ENCODE data around the gene CTDP1. TPM values are rescaled to one million over a fixed set of nuclear protein-coding genes. Genes with fewer than 3 reads are reported as not detected.

Gene CTDP1
- total RNA-seq, 1 experiment from 2014 or later: 33.7 TPM

DNA sequence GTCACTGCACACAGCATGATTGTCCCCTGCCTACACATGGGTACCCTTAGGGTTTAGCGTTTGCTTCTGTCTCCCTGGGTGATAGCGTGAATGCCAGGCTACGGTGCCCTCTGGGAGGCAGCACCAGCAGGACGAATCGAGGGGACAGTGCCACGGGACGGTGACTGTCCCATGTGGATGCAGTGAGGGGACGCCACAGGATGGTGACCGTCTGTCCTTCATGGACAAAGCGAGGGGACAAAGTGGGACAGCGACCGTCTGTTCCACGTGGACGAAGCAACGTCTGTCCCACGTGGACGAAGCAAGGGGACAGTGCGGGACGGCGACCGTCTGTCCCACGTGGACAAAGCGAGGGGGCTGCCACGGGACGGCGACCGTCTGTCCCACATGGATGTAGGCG lies 25.7 kb downstream of the CTDP1 start:
- Histone ChIP-seq H3K27ac (ENCODE audit: insufficient read length, low read depth, low read length) (no peak overlapping the region), H3K14ac (ENCODE audit: insufficient read depth, low read length) (no peak overlapping the region), H2BK120ac (ENCODE audit: low read depth, low read length, poor library complexity, severe bottlenecking) (no peak overlapping the region), H3K56ac (ENCODE audit: insufficient read length, low read depth, low read length) (no peak overlapping the region), H3K79me1 (ENCODE audit: insufficient read depth, low read depth, low read length, poor library complexity, severe bottlenecking) (no peaks in the 10 kb centered on the region), H3T11ph (ENCODE audit: low read length) (no peak overlapping the region), H2BK5ac (ENCODE audit: insufficient read length, low read length) (no peak overlapping the region), H4K5ac (ENCODE audit: insufficient read length, low read depth, low read length) (no peak overlapping the region), H3K23ac (ENCODE audit: insufficient read length, low read depth, low read length) (no peak overlapping the region), H3K27me3 (ENCODE audit: insufficient read depth, low read length) (no peaks in the 10 kb centered on the region), H2BK15ac (ENCODE audit: low read depth, low read length) (no peak overlapping the region), H4K8ac (replicated peaks; ENCODE audit: insufficient read length, low read depth, low read length) (no peak overlapping the region), H4K20me1 (ENCODE audit: control insufficient read depth, insufficient read depth, insufficient read length) (no peaks in the 10 kb centered on the region), H4K91ac (ENCODE audit: insufficient read length, low read depth, low read length) (no peak overlapping the region), H2AK5ac (ENCODE audit: insufficient read length, low read length) (no peak overlapping the region), H3K79me2 (ENCODE audit: insufficient read depth, low read length) (peaks cover 2% of the 10 kb centered on the region; the same call in 1 of the 2 replicates), H3K9ac (ENCODE audit: extremely low read depth, insufficient read length, low read length) (no peak overlapping the region), H2BK12ac (ENCODE audit: insufficient read length, low read depth, low read length) (no peak overlapping the region), H3K4me1 (ENCODE audit: insufficient read depth, low read length) (no peaks in the 10 kb centered on the region), H3K23me2 (ENCODE audit: insufficient read length, low read depth, low read length, poor library complexity, severe bottlenecking) (no peaks in the 10 kb centered on the region), H3K9me3 (ENCODE audit: control insufficient read depth, low read depth, low read length) (no peaks in the 10 kb centered on the region), H3K18ac (ENCODE audit: insufficient read length, low read depth, low read length) (no peak overlapping the region), H3K4ac (ENCODE audit: low read depth, low read length) (no peak overlapping the region), H2BK20ac (ENCODE audit: low read depth, low read length, poor library complexity, severe bottlenecking) (no peak overlapping the region), H3K4me2 (ENCODE audit: insufficient read depth, insufficient read length, low read length) (no peak overlapping the region), H2AFZ (ENCODE audit: low read length) (no peak overlapping the region)
- no peaks in the 10 kb centered on the region for H3K4me1 Mint-ChIP-seq
- no peaks in the 10 kb centered on the region for H3K9me3 Mint-ChIP-seq
- H3K4me3 Mint-ChIP-seq: no peak overlapping the region
- WGBS (ENCODE audit: extremely low coverage, insufficient read length, low lambda C conversion rate): no CpG with 5 or more reads among the region's 28 CpGs
- TF ChIP-seq, protein P1, sequence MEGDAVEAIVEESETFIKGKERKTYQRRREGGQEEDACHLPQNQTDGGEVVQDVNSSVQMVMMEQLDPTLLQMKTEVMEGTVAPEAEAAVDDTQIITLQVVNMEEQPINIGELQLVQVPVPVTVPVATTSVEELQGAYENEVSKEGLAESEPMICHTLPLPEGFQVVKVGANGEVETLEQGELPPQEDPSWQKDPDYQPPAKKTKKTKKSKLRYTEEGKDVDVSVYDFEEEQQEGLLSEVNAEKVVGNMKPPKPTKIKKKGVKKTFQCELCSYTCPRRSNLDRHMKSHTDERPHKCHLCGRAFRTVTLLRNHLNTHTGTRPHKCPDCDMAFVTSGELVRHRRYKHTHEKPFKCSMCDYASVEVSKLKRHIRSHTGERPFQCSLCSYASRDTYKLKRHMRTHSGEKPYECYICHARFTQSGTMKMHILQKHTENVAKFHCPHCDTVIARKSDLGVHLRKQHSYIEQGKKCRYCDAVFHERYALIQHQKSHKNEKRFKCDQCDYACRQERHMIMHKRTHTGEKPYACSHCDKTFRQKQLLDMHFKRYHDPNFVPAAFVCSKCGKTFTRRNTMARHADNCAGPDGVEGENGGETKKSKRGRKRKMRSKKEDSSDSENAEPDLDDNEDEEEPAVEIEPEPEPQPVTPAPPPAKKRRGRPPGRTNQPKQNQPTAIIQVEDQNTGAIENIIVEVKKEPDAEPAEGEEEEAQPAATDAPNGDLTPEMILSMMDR (conservative IDR thresholded peaks at IDR 0.05): no peak
- no peaks in the 10 kb centered on the region; the same call in 1 of the 2 replicates for H3K27me3 Mint-ChIP-seq (ENCODE audit: low read depth)
- H3K36me3 Mint-ChIP-seq (ENCODE audit: insufficient read depth in 1 of 3, low read depth in 3 of 3): peaks cover 33 to 65% (median 64%) of the 10 kb centered on the region in 3 experiments; a peak in 6 of 7 replicates
- H3K27ac Mint-ChIP-seq: no peak overlapping the region; a peak in 1 of 7 replicates
- DNase-seq: no peak

Measured in H9 (cell line).